HG02885 (cell line): ENCODE measurements around the gene POC5.
A peak's percentile ranks its signal among the peaks of the same experiment; 100 is the strongest.

Experiments
- ATAC-seq: cut with Tn5 transposase; IDR thresholded peaks from one replicate; pipeline ENCODE4 v1.9.1; 2021; ENCODE audit warnings: mild to moderate bottlenecking; ENCODE audit not compliant: unreplicated experiment, poor library complexity

POC5 gene

DNA sequence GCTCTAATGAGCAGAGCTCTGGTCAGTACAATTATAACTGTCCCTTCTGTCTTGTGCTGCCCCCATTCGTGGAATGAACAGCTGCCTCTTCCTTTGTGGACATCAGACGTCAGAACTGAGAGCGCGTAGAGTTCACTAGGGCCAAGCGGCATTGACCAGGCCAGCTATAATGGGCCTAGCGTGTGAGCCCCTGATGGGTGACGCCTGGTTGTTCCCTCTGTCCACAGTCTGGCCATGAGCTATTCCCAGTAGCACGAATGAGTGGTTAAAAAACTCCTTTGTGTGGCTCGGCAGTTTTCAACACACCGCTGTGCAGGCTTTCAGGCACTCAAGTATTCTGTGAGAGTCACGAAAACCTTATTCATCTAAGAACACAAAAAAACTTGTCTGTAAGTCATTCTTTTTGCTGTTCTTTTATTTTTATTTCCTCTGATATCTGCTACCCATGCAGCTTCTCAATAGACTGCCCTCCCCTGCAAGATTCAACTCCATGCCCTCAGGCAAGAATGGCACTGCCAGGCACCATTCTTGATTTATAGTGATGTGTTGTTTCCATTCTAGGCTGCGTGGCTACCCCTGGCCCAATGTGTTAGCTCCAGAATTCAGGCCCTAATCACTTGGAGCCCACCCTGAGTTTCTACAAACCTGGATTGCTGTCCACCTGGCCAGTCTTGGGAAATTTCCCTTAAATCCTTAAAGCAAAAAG is 53.5 kb downstream of the POC5 start:
- ATAC-seq = no peak

DNA sequence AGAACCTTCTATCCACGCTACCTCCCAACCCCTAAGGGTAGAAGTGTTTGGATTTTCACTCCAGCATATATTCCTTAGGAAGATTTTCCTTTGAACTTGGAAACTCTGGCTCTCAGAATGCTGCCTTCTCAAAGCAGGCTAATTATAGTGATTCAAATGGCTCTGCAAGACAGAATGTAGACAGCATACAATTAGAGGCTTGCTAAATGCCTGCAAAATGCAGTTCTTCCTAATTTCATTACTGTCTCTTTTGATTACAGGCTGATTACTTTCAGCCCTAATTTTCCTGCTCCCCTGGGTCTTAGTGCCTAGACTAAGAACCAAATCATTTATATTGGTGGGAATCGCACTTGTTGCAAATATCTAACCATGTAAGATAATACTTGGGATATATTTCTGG is 55.2 kb downstream of the POC5 start:
- no peak for ATAC-seq

DNA sequence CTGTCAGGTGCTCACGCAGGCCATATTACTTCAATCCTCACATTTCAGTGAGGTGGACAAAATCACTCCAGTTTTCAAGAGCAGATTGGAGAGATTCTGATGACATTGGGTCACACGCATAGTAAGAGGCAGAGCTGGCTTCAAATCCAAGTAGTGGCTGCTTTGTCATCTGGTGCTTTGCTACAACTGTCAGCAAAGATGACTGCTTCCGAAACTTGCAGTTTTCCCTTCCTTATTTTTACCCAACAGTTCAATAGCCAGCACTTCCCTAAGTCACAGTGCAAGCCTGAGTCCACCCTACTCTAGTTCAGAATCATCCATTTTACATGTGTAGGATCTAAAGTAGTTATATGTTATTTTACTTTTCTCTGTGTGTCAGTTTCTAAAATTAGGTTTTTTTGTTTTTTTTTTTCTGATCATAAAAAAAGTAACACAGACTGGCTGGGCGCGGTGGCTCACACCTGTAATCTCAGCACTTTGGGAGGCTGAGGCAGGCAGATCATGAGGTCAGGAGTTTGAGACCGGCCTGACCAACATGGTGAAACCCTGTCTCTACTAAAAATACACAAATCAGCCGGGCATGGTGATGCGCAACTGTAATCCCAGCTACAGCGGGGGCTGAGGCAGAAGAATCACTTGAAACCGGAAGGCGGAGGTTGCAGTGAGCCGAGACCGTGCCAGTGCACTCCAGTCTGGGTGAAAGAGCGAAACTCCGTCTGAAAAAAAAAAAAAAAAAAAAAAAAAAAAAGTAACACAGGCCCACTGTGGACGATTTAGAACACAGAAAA is 56.4 kb downstream of the POC5 start:
- ATAC-seq = peak; percentile 73

- ATAC-seq = no peak
These were observed 57.3 kb downstream of the POC5 start for GRCh38 chr5:75659791-75660450.

DNA sequence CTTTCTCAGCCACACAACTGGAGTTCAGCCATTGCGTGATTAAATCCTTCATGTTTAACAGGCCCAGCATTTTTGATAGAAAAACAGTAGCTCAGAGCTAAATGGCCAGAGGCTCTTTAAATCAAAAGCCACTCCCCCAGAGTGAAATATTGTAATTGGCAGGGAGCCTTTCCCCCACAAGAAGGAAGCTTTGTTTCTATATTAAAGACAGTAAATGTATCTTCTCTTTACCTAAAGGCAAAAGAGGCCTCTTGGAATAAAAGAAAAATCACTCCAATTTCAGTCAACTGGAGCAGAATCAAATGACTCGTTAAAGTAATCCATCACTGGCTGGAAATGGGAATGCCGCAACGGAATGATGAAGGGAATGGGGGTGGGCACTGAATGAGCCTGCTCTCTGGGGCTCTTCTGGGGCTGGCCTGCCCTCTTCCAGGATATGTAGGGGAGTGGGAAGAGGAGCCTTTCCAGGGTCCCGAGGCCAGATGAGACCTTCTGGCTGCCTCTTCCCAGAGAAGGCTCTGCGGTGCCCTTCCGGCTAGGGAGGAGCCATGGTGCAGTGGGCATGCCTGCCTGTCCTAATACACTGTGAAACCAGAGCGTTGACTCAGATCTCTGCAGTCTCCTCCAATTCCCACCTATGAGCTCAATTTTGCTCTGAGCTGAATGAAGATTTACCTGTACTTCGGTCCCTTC is 60.8 kb downstream of the POC5 start:
- no peak for ATAC-seq

DNA sequence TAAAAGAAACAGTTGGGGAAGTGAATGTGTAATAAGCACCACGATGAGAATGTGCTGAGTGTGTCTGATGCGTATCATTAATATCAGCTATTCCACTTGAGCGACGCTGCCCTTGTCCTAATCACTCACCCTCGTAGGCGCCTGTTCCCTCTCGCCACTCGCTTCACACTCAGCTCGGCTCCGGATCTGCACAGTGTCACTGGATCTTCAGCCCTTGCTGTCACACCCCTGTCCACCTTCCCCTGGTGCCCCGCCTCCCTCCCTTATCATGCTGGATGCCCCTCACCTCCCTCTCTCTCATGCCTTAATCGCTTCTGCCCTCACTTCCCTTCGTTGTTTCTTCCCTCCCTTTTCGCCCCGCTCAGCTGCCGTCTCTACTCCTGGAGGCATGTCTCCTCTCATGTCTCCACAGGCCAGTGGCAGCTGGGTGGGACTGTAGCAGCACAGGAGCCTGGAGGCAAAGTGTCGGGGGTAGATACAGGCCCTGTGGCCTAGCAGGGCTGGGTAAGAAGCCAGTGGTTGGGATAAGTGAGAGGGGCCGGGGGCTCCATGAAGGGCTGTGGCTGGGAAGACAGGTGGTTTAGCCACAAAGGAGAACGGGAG is 62.4 kb downstream of the POC5 start:
- ATAC-seq = no peak

DNA sequence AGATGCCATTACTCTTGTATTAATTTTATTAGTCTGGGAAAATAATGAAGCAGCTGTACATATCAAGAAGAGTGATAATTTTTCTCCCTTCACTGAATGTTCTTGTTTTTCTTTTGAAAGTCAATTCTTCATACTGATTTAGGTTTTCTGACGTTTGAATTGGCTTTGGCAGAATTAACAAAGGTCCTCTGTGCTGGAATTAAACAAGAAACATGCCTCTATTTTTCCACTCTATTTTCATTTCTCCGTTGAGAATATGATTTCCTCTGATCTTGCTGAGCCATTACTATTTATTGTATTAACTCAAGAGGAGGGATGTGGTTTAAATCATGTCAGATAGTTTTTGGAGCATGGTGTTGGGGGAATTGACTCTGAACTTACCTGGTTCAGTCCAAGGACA is 63.7 kb downstream of the POC5 start:
- ATAC-seq = no peak

DNA sequence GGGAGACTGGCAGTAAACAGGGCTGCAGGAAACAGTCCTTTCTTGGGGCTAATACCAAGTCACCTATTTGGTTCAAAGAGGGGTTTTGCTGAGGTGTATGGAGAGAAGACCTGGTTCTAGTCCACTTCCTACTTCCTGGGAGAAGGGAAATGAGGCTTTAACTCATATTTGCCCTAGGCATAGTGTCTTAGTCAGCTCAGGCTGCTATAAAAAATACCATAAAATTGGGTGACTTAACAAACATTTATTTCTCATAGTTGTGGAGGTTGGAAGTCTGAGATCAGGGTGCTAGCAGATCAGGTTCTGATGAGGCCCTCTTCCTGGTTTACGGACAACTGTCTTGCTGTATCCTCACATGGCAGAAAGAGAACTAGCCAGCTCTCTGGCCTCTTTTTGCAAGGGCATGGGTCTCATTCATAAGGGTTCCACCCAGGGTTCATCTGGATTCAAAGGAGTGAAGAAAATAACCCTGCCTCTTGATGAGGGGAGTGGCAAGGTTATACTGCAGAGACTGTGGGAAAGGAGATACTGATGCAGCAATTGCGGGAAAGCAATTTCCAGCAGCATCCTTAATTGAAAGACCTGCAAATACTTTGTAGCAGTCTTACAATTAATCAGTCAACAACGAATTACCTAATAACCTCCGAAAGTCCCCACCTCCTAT is 65.5 kb downstream of the POC5 start:
- ATAC-seq = no peak

DNA sequence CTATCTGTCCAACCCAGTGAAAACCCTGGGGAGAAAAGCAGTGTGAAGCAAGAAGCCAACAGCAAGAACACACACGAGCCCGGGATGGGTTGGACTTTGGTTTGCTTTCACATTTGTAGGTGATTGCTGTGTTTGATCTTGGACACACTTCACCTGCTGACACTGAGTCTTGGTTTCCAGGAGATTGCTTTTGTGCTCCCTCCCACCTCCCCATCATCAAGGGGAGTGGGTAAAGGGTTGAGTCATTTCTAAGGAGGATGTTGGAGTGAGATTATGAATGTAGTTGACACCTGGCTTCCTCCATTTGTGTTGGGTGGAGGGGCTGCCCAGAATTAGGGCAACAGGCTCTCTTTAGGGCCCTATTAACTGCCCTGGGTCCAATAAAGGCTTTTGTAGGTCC is 68.5 kb downstream of the POC5 start:
- no peak for ATAC-seq

DNA sequence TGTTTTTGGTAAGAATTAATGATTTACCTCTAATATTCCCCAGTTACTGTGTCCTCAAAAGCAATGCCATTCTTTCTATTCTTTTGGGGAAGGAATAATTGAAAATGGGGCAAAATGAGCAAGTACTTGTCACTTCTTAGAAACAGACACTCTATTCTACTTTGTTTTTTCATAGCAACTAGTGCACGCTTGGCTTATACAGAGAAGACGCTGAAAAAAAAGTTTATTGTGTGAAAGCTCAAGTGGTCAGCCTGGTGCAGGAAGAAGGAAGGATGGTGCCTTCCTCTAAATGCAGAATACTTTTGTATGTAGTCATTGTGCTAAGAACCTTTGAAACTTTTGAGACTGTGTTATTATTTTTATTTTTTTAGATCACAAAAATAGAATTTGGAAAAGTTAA is 76.4 kb downstream of the POC5 start:
- ATAC-seq = no peak

- no peak for ATAC-seq
These were observed 76.8 kb downstream of the POC5 start for GRCh38 chr5:75640395-75640794.

- no peak for ATAC-seq
These were observed 77.5 kb downstream of the POC5 start for GRCh38 chr5:75639535-75640311.

- ATAC-seq = no peak
These were observed 79.3 kb downstream of the POC5 start for GRCh38 chr5:75637949-75638348.

- no peak for ATAC-seq
These were observed 84.9 kb downstream of the POC5 start for GRCh38 chr5:75632321-75632720.

- ATAC-seq = no peak
These were observed 86.4 kb downstream of the POC5 start for GRCh38 chr5:75630875-75631274.

DNA sequence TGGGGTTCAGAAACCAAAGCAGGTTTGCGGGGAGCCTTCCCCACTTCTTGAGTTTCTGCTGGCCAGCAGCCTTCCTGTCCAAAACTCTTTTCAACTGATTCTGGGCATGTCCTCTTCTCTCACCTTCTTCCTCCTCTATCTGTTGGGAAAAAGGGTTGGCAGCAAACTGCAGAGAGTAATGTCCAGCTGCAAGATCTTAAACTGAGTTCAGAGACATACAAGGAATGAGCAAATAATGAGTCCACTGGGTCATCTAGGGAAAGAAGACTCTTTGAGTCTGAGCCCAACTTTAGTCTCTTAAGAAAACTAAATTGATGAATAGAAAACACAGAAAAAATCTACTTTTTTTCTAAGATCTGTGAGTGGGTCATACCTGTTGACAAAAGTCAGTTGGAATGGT is 89.4 kb downstream of the POC5 start:
- no peak for ATAC-seq

GRCh38 chr5:75626959-75627358 is 90.3 kb downstream of the POC5 start:
- no peak for ATAC-seq
